ENCODE results near the gene STAT1.

- TF ChIP-seq POLR2AphosphoS5 (IDR thresholded peaks at IDR 0.05; ENCODE audit: borderline replicate concordance, low read depth, low read length) (no peak), EZH2 (IDR thresholded peaks at IDR 0.05) (no peak), FOXP2 (optimal IDR thresholded peaks at IDR 0.05; ENCODE audit: control extremely low read depth, extremely low read length, insufficient read depth) (no peak)
Observed at GRCh38 chr2:190965580-190966222, 48.3 kb downstream of the STAT1 start.
